Measurements from ENCODE around the gene FBXO41. TPM values are rescaled to one million over a fixed set of nuclear protein-coding genes. Genes with fewer than 3 reads are reported as not detected.
A peak's percentile ranks its signal among the peaks of the same experiment; 100 is the strongest.

FBXO41 gene, protein sequence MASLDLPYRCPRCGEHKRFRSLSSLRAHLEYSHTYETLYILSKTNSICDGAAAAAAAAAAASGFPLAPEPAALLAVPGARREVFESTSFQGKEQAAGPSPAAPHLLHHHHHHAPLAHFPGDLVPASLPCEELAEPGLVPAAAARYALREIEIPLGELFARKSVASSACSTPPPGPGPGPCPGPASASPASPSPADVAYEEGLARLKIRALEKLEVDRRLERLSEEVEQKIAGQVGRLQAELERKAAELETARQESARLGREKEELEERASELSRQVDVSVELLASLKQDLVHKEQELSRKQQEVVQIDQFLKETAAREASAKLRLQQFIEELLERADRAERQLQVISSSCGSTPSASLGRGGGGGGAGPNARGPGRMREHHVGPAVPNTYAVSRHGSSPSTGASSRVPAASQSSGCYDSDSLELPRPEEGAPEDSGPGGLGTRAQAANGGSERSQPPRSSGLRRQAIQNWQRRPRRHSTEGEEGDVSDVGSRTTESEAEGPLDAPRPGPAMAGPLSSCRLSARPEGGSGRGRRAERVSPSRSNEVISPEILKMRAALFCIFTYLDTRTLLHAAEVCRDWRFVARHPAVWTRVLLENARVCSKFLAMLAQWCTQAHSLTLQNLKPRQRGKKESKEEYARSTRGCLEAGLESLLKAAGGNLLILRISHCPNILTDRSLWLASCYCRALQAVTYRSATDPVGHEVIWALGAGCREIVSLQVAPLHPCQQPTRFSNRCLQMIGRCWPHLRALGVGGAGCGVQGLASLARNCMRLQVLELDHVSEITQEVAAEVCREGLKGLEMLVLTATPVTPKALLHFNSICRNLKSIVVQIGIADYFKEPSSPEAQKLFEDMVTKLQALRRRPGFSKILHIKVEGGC
- 1.5 and 6.3 TPM in 2 replicates for total RNA-seq (ENCODE audit: low replicate concordance)

DNA sequence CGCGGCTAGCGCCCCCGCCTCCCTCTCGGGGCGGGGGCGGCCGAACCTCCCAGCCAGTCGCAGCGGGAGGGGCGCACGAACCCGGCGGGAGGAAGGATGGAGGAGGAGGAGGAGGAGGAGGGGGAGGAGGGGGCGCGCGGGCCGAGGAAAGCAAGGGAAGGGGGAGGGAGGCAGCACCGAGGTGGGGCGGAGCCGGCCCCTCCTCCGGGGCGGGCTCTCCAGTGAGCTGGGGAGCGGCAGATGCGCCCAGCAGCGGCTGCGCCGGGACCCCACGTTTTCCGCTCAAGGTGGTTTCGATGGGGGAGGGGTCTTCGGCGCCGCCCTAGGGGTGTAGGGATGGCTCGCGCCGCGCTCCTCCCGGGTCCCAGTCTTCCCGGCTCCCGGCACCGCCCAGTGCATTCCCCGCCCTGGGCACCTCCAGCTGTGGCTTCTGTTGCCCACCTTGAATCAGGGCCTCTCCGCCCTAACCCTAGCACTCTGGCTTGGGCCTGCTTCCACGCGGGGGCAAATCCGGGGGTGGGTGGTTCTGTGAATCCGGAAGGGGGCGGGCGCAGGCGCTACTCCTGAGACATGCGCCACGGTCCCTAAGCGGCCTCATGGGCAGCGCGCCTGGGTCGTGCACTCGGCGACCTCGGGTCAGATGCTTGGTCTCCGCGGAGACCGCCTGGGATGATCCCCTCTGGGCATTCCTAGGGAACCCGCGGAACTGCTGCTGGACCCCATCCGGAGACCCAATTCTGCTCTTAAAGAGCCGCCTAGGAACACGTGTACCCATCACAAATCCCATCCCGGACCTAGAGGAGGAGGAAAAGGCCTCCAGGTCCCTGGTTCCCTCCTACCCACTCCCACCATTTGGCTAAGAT, at the start of gene FBXO41:
Gene FBXO41, minus strand, starts transcription at position 183 of the 863 bp plus-strand sequence. CDS start 14,848 bp downstream, outside the sequence.
- no peaks in the 10 kb centered on the region for H3K36me3 ChIP-seq
- peaks cover 17% of the 10 kb centered on the region for H3K79me2 ChIP-seq (ENCODE audit: low read depth)
- H3K4me2 ChIP-seq, result peak within 1 kb of the TSS; percentile 95
- Mint-ChIP-seq H3K4me1 (peaks cover 8% of the 10 kb centered on the region), H3K27me3 (ENCODE audit: insufficient read depth, low read depth) (peaks cover 40% of the 10 kb centered on the region), H3K4me3 (peak within 1 kb of the TSS; percentile 87), H3K9me3 (no peaks in the 10 kb centered on the region), H3K27ac (no peak within 1 kb of the TSS), H3K36me3 (no peaks in the 10 kb centered on the region)
- peak within 1 kb of the TSS; percentile 80 for H2AFZ ChIP-seq (replicated peaks)
- H3K4me1 ChIP-seq, result peaks cover 14% of the 10 kb centered on the region
- H3K9ac ChIP-seq, result no peak within 1 kb of the TSS
- H3K4me3 ChIP-seq, result peak within 1 kb of the TSS; percentile 80
- H3K9me3 ChIP-seq (ENCODE audit: low read depth), result no peaks in the 10 kb centered on the region
- peaks cover 27% of the 10 kb centered on the region for H4K20me1 ChIP-seq (ENCODE audit: low read depth)
- H3K27ac ChIP-seq, result no peak within 1 kb of the TSS
- DNase-seq (ENCODE audit: low spot score), result peak; percentile 81
- TF ChIP-seq, protein P1, sequence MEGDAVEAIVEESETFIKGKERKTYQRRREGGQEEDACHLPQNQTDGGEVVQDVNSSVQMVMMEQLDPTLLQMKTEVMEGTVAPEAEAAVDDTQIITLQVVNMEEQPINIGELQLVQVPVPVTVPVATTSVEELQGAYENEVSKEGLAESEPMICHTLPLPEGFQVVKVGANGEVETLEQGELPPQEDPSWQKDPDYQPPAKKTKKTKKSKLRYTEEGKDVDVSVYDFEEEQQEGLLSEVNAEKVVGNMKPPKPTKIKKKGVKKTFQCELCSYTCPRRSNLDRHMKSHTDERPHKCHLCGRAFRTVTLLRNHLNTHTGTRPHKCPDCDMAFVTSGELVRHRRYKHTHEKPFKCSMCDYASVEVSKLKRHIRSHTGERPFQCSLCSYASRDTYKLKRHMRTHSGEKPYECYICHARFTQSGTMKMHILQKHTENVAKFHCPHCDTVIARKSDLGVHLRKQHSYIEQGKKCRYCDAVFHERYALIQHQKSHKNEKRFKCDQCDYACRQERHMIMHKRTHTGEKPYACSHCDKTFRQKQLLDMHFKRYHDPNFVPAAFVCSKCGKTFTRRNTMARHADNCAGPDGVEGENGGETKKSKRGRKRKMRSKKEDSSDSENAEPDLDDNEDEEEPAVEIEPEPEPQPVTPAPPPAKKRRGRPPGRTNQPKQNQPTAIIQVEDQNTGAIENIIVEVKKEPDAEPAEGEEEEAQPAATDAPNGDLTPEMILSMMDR (IDR thresholded peaks at IDR 0.05), result peak; percentile 18
- no peak for TF ChIP-seq EZH2 (IDR thresholded peaks at IDR 0.05)
- H3K27me3 ChIP-seq, result peaks cover 50% of the 10 kb centered on the region
- peaks cover 21% of the 10 kb centered on the region for H3F3A ChIP-seq (ENCODE audit: low read depth)

- no peaks in the 10 kb centered on the region for H3K36me3 ChIP-seq
- Mint-ChIP-seq H3K4me3 (no peak overlapping the region), H3K27me3 (ENCODE audit: insufficient read depth, low read depth) (peaks cover 5% of the 10 kb centered on the region)
Measured at GRCh38 chr2:73334045-73334444, 49.8 kb upstream of the FBXO41 start.

GRCh38 chr2:73333564-73333963, 49.3 kb upstream of the FBXO41 start:
- Histone ChIP-seq H3K36me3 (no peaks in the 10 kb centered on the region), H3K9ac (no peak overlapping the region), H3K79me2 (ENCODE audit: low read depth) (no peaks in the 10 kb centered on the region), H3K27ac (no peak overlapping the region), H3F3A (ENCODE audit: low read depth) (no peaks in the 10 kb centered on the region), H4K20me1 (ENCODE audit: low read depth) (no peaks in the 10 kb centered on the region), H3K9me3 (ENCODE audit: low read depth) (no peaks in the 10 kb centered on the region), H3K27me3 (peaks cover 3% of the 10 kb centered on the region), H3K4me1 (no peaks in the 10 kb centered on the region), H3K4me3 (no peak overlapping the region), H3K4me2 (no peak overlapping the region), H2AFZ (replicated peaks) (no peak overlapping the region)
- Mint-ChIP-seq H3K4me3 (no peak overlapping the region), H3K36me3 (no peaks in the 10 kb centered on the region), H3K9me3 (peaks cover 6% of the 10 kb centered on the region), H3K4me1 (no peaks in the 10 kb centered on the region), H3K27ac (no peak overlapping the region), H3K27me3 (ENCODE audit: insufficient read depth, low read depth) (peaks cover 5% of the 10 kb centered on the region)
- TF ChIP-seq EZH2phosphoT487 (IDR thresholded peaks at IDR 0.05), result no peak
- TF ChIP-seq EZH2 (IDR thresholded peaks at IDR 0.05), result no peak
- no peak for DNase-seq (ENCODE audit: low spot score)

More at GRCh38 chr2:73334045-73334444, 49.8 kb upstream of the FBXO41 start:
- H3K27ac Mint-ChIP-seq, result no peak overlapping the region
- H3K9ac ChIP-seq, result no peak overlapping the region
- no peaks in the 10 kb centered on the region for H3K4me1 ChIP-seq
- no peak overlapping the region for H3K27ac ChIP-seq
- H3K79me2 ChIP-seq (ENCODE audit: low read depth), result no peaks in the 10 kb centered on the region
- H3K36me3 Mint-ChIP-seq, result no peaks in the 10 kb centered on the region
- H3K4me3 ChIP-seq, result no peak overlapping the region
- no peak overlapping the region for H2AFZ ChIP-seq (replicated peaks)
- H3K4me1 Mint-ChIP-seq, result no peaks in the 10 kb centered on the region
- H3K4me2 ChIP-seq, result no peak overlapping the region
- H3K9me3 Mint-ChIP-seq, result peaks cover 6% of the 10 kb centered on the region
- TF ChIP-seq EZH2 (IDR thresholded peaks at IDR 0.05) (no peak), EZH2phosphoT487 (IDR thresholded peaks at IDR 0.05) (no peak)
- TF ChIP-seq, protein P1 (IDR thresholded peaks at IDR 0.05), result no peak
- no peak for DNase-seq (ENCODE audit: low spot score)
- no peaks in the 10 kb centered on the region for H4K20me1 ChIP-seq (ENCODE audit: low read depth)
- no peaks in the 10 kb centered on the region for H3F3A ChIP-seq (ENCODE audit: low read depth)
- H3K27me3 ChIP-seq, result peaks cover 3% of the 10 kb centered on the region
- H3K9me3 ChIP-seq (ENCODE audit: low read depth), result no peaks in the 10 kb centered on the region

All from neural progenitor cell (in vitro differentiated cells).